HG03432 (cell line): ENCODE measurements around the gene CMTM3.
"Not testable (repeated sequence)": the region's sequence is repeated elsewhere in the genome, so short reads cannot be mapped to it uniquely, and the experiment has no call there.

Source experiments
- ATAC-seq: cut with Tn5 transposase; IDR thresholded peaks from one replicate; pipeline ENCODE4 v1.9.1; 2021; ENCODE audit warnings: mild to moderate bottlenecking, moderate library complexity; ENCODE audit not compliant: unreplicated experiment

The CMTM3 gene, protein sequence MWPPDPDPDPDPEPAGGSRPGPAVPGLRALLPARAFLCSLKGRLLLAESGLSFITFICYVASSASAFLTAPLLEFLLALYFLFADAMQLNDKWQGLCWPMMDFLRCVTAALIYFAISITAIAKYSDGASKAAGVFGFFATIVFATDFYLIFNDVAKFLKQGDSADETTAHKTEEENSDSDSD

DNA sequence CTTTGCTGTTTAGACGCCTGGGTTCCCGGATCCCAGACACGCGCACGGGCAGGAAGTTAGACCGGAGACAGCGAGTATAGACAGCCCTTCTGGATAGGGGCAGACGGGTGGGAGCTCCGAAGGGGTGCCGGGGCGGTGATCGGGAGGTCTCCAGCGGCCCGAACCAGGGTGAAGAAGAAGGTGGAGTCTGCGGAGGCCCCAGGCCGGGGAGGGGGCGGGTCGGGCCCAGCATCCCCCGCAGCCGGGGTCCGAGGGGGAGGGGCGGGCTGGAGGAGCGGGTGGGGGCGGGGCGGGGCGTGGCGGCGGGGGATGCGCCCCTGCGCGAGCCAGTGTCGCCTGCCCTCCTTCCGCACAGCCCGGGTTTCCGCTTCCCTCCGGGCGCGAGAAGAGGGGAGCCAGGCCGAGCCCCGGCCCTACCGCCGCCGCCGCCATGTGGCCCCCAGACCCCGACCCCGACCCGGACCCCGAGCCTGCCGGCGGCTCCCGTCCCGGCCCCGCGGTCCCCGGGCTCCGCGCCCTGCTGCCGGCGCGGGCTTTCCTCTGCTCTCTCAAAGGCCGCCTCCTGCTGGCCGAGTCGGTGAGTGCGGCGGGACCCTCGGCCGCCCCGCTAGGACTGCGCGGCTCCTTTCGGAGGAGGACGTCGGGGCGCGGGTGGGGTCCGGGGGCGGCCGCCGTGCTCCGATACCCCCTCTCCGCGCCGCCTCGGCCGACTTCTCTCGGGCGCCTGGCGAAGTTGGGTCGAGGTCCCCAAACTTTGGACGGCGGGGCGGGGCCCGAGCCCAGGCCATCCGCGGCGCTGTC, at the start of gene CMTM3:
Gene CMTM3 (plus strand): TSS at position 329 of the 801 bp plus-strand sequence. CDS start 102 bp downstream, at position 431.
- ATAC-seq, result peak; percentile 56

DNA sequence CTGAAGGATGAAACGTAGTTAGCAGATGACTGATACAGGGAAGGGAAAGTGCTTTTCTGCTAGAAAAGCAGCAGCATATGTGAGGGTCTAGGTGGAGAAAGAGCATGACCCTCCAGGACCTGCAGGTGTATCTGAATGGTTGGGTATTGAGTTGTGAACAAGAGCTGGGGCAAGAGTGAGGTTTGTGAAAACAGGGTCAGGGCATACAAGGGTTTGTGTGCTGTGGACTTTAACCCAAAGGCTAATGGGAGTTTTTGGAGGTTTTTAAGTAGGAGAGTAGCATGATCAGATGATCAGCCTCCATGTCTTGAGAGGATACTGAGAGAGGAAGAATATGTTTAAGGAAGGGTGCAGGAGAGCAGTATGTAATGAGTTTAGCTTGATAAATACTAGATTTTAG, 44.4 kb upstream of the CMTM3 start:
- ATAC-seq, result no peak

DNA sequence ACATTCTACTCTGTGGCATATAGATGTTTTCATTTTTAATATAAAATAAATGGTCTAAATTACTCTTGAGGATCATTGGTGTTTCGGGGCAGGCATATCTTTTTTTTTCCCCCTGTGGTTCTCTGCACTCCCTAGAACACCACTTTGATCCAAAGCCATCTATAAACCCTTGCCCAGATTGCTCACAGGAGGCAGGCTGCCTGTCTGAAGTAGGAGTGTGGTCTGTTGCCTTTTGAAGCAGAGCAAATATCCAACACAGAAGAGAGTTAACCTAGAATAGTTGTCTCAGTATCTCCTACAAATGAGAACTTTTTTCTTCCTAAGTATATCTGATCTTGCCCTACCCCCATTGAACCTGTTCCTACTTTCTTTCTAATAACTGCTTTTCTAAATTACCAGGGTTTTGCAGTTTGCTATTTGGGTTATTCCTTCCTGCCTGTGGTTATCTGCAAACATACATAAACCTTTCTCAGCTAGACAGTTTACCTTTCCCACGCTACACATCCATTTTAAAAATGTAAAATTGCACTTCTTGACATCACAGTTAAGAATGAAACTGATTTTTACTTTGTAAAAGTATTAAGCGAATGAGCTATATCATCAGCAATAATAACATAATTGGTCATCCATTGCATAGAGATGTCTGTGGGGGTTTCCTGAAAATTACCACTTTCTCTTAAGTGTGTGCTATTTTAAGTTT, 43.0 kb upstream of the CMTM3 start:
- ATAC-seq, result no peak

DNA sequence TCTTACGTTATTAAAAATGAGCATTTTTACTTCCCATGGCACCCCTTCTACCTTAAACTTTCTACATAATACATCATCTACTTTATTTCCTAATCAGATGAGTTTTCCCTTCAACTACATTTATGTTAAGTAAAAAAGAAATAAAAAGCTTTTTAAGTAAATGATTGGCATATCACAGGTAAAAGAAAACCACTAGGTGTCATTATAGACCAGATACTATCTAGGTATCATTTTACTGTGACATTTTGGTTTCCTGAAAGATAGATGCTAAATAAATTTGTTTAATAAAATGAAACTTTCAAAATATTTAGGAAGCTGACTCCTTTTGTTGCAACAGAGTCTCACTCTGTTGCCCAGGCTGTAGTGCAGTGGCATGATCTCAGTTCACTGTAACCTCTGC, 42.1 kb upstream of the CMTM3 start:
- no peak for ATAC-seq

DNA sequence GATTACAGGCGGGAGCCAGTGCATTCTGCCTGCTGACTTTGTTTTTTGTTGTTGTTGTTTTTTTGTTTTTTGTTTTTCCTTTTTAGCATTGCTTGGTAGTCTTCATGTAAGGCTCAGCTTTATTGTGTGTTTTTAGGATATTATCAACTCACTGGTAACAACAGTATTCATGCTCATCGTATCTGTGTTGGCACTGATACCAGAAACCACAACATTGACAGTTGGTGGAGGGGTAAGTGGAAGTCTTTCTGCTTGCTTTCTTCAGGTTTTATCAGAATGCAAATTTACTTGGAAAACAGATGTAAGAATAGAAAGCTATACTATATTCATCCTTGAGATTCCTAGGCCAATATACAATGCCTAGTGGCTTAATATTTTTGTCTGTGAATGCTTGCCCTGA, 41.5 kb upstream of the CMTM3 start:
- no peak for ATAC-seq

DNA sequence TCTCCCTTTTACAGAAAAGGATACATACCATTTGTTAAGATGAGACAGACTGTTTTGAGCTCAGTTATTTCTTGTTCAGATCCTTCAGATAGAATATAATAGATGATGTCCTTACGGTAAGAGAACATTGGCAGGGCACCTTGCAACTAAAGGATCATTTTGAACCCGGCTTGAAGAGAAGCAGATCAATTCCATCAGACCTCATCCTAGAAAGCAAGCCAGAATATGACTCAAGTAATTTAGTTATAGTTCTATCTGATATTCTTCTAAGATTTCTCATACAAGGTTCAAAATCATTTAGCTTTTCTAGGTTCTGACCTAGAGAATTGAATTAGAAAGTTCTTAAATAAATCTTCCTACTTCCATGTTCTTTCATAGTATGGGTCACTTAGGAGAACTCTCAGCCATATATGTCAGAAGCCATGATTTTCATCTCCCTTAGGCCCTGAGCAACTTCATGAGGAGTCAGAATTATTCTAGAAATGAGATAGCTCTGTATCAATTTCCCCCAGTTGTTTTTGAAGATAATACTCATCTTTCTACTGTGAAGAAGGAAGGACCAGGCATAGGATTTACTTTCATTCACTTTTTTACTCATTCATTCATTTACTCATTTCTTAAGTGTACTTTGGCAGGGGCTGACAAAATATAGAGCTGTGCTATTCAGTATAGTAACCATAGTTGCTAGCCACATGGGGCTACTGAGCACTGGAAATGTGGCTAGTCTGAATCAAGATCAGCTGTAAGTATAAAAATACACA, 40.8 kb upstream of the CMTM3 start:
- no peak for ATAC-seq

DNA sequence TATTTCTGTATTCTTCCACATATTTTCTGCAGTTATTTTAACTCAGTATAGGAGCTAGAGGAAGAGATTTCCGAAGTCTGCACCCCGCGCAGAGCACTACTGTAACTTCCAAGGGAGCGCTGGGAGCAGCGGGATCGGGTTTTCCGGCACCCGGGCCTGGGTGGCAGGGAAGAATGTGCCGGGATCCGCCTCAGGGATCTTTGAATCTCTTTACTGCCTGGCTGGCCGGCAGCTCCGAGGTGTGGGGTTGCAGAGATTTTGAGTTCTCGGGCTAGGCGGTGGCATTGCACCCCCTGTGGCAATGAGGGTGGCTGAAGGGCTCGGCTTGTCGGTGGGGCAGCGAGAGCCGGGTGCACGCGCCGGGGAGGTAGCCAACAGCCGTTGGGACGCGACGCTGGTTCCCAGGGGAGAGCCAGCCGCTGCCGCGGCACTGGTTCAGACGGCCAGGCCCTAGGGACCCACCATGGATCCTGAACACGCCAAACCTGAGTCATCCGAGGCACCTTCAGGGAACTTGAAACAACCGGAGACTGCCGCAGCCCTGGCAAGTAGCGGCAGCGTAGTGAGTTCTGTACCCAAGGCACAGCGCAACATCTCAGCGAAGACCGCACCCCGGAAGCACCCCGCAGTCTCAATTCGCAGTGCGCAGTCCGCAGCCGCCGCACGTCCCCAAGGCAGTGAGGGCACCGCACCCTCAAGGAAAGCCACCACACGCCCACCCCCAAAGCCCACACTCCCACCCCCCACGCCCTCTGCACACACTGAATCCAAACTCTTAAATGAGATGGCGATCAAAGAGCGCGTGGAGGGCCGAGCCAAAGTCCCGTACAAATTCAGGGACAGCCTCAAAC, 38.2 kb upstream of the CMTM3 start, which contains the start of gene CMTM1:
Gene CMTM1 (plus strand): TSS at position 389 of the 851 bp plus-strand sequence. CDS start 75 bp downstream, at position 464.
- ATAC-seq, result no peak

DNA sequence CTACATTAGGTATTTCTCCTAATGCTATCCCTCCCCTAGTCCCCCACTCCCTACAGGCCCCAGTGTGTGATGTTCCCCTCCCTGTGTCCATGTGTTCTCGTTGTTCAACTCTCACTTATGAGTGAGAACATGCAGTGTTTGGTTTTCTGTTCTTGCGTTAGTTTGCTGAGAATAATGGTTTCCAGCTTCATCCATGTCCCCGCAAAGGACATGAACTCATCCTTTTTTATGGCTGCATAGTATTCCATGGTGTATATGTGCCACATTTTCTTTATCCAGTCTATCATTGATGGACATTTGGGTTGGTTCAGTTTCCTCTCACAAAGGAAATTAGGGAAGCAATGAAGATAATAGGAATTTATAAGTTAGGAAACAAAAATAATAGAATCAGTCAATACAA, 37.2 kb upstream of the CMTM3 start:
- ATAC-seq, result not testable (repeated sequence)

DNA sequence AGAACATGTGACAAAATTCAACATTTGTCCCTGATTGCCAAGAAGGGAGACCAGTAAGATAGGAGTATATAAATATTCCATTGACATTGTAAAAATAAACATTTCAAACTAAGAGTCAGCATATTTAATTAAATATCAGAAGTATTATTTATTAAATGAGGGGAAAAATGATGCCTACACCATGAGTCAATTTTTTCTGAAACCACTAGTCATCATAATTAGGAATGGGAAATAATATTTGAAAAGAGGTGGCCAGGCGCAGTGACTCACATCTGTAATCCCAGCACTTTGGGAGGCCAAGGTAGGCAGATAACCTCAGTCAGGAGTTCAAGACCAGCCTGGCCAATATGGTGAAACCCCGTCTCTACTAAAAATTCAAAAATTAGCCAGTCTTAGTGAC, 36.1 kb upstream of the CMTM3 start:
- no peak for ATAC-seq

DNA sequence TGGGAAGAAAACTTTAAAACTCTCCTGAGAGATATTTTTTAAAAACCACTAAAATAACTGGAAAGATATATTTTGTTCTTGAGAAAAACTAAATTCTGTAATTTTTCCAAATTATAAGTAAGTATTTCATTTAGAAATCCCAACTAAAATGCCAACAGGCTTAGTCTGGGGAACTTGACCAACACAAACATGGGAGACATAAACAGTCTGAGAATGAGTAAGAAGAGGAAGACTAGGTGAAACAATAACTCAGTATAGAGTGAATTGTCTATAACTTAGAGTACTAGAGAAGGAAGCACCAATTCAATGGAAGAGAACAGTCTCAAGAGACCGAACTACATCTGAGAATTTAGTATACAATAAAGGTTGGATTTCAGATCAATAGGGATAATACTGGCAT, 35.4 kb upstream of the CMTM3 start:
- no peak for ATAC-seq

DNA sequence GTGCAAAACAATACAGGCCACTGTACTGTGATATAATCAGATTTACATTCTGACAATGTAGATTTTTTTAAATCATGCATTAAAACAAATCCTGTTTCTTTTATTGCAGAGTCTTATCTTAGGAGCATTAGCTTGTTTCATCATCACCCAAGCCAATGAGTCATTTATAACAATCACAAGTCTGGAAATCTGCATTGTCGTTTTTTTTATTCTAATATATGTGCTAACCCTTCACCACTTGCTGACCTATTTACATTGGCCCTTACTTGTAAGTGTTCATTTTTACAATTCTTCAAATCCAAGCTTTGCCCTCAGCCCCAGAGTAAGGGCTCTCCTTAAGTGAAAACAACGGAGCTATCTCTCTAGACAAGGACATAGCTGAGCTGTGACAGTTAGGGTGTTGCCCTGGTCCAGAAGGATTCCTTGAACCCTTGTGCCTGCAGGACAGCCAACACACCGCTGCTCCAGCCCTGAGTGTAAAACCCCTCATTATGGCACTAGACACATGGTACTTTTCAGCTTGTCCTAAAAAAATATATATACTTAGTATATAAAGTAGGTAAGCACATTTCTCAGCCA, 34.6 kb upstream of the CMTM3 start:
- no peak for ATAC-seq

DNA sequence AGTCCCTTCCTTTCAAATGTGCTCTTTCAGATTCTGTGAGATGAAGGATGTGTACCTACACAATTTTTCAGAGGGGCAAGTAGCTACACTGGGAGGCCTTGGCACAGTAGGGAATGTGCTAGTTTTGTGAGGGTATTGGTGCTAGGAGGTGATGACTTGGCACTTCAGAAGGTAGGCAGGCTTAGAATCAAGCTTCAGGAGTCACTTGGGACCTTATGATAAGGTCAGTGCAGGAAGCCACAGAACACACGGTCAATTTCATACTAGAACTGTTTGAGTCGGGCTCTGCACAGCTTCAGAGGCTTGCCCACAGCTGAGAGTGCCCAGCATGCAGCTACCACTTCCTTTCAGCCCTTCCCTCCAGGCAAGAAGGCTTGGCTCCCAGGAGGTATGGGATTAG, 32.1 kb upstream of the CMTM3 start:
- ATAC-seq, result no peak

DNA sequence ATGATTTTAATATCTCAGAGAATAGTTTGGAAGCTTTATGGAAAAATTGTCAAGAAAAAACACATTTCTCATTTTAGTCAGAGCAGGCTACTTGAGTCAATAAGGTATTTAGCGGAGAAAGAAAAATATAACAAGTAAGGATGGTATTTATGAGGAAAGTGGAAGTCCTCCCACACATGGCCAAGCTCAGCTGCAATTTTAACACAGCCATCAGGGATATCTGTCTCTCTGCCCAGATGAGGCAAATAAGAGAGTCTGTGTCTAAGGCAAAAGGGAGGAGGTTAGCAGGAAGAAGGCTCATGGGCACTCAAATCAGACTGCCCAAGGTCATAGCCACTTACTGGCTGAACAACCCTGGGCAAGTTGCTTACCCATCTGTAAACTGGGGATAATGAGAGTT, 30.4 kb upstream of the CMTM3 start:
- ATAC-seq, result no peak

DNA sequence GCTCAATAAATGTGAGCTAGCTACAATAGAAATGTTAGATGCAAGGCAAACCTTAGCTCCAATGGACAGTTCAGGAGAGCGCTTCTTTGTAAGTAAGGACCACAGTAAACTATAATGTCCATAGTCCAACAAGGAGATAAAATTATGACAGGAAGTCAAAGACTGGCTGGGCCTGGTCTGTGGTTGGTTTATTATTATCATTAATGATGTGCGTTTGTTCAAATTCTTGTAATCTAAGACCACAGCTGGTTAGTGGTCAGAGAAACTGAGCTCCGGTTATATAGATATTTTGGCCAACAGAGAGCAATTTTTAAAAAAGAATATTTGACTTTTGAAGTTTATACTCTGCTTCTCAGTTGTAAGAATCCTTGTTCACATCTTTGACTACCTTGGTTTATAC, 30.0 kb upstream of the CMTM3 start:
- ATAC-seq, result no peak

DNA sequence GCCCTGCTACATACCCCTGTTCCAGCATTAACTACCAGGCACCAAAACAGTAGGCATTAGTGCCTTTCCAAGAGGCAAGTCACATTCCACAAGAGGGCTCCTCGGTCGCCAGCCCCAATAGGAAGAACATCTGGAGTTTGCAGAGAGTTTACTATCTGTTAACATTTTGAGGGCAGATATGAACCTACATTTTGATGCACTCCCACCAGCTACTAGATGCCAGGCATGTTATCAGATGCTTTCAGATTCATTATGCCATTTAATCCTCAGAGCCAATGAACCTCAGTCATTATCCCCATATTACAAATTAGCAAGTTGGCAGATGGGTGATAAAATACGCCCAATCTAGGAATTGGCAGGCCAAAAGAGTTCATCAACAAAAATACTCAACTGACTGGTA, 29.4 kb upstream of the CMTM3 start:
- ATAC-seq, result no peak

DNA sequence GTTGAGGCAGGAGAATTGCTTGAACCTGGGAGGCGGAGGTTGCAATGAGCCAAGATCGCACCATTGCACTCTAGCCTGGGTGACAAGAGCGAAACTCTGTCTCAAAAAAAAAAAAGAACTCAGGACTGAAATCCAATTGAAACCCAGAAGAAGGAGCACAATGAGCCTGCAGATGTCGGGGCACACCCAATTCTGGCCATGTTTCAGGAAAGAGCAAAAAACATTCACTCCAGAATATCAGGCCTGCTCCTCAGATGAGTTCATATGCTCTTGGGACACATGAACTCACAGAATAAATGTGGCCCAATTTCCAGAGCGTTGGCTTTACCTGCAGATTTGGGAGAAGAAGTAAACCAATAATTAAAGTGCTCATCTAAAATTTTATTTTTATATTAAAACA, 28.2 kb upstream of the CMTM3 start:
- no peak for ATAC-seq

DNA sequence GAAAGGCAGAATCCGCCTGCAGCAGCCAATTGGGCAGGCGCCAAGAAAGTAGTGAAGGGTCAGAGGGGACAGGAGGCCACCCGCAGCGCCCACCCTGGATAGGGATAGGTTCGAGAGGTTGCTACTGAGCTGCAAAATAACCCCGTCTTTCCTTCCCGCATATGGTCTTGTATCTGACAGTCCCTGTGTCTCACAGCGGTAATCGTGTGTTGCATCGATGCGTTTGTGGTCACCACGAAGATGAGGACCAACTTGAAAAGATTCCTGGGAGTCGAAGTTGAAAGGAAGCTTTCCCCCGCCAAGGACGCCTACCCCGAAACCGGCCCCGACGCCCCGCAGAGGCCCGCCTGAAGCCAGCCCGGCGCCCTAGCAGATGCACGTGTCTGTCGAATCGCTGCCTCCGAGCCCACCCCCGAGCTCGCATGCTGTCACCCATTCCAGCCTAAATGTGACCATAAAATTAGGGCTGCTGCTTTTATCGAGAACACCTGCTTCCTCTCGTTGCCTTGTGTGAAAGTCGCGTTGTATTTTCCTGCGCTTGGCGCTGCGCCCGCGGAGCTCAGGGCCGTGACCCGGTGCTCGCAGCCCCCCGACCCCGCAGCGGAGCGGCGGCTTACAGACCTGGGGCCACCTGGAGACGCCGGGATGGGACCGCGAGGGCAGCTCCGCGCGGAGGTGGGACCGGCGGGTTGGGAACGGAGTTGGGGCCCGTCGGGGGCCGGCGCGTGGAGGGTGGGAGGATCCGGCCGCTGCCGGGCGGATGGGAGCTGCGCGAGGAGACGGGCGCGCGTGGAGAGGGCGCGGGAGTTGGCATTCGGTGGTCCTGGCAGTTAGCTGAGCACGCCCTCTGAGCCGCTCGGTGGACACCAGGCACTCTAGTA, 25.6 kb upstream of the CMTM3 start, which contains the start of gene CMTM2:
Gene CMTM2 (plus strand): TSS at position 813 of the 881 bp plus-strand sequence. CDS start 145 bp downstream, outside the sequence.
- no peak for ATAC-seq

DNA sequence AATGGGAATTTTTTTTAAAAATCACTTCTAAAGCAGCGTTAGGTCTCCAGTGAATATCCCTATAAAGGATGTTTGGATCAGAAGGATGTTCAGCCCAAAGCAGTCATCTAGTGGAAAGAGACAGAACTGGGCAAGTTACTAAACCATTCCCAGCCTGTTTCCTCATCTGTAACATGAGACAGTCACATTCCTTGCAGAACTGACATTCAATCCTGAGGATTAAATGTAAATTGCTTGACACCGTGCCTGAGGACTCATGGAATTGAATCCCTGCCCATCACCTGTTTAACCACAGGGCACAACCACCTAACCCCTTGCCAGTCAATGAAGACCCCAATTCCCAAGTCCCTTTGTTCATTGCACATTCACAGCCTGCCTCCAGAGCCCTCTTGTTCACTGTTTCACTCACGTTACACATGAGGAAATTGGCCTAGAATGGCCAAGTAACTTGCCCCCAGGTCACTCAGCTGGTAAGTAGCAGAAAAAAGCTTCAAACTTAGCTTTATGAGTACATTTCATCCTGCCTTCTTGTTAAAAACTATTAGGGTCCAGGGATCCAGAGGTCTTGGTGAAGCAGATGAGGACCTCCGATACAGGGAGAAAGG, 23.8 kb upstream of the CMTM3 start:
- no peak for ATAC-seq
